Measurements from ENCODE around the gene DISC1.

Gene DISC1

DNA sequence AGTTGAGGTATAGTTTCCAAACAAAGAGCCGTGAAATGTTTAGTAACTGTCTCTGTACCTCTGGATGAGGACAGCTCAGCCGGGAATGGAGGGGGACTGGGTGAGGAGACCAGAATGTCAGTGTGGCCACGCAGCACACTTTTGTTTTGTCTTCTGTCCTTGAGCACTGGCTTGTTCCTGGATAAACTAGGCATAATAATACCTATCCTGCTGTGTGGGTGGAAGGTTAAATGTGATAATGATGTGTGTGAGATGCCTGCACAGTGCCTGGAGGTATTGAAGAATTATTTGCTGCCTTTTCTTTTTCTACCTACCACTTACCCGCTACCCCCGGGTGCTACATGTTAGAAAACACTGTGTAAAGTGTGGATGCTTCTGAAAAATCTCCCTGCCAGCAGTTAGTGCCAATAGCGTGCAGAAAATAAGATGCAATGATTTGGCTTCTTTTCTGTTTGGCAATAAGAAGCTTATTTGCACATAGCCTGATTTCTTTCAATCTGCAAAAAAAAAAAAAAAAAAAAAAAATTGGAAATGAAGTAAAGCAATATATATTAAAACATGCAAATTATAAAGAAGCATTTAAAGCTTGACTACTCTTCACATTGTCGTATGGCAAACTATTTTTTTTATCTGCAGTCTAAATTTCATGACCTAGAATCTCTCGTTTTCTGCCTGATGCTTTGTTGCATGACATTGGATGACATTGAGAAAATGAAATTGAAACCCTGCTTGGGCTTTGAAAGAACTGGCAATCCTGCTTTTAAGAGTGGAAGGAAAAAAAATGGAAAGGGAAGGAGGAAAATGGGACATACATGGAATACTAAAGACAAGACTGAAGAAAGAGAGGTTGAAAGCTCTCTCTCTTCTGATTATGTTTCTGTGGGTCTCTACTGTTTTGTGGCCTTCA, 89.5 kb downstream of the DISC1 start:
- FAIRE-seq = no peak
- DNase-seq (ENCODE audit: insufficient read length, low spot score) = no peak
- TF ChIP-seq, protein P1, sequence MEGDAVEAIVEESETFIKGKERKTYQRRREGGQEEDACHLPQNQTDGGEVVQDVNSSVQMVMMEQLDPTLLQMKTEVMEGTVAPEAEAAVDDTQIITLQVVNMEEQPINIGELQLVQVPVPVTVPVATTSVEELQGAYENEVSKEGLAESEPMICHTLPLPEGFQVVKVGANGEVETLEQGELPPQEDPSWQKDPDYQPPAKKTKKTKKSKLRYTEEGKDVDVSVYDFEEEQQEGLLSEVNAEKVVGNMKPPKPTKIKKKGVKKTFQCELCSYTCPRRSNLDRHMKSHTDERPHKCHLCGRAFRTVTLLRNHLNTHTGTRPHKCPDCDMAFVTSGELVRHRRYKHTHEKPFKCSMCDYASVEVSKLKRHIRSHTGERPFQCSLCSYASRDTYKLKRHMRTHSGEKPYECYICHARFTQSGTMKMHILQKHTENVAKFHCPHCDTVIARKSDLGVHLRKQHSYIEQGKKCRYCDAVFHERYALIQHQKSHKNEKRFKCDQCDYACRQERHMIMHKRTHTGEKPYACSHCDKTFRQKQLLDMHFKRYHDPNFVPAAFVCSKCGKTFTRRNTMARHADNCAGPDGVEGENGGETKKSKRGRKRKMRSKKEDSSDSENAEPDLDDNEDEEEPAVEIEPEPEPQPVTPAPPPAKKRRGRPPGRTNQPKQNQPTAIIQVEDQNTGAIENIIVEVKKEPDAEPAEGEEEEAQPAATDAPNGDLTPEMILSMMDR (IDR thresholded peaks at IDR 0.05; ENCODE audit: insufficient read depth, missing control alignments) = no peak

DNA sequence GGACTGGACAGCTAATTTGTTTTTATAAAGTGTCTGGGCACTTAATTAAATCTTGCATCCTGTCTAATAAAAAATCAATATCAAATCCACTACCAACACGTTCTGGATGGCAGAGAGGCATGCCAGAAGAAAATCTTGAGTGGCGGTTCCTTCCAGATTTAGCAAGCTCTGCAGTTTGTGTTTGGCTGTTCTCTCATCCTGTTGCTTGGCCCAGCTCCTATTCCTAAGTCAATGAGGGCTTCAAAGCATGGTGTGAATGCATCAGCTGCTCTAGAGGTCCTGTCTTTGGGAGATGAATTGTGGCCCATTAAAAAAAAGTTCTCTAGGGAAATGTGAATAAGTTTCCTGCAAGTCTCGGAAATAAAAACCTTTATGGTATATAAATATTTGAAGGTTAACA, 90.3 kb downstream of the DISC1 start:
- TF ChIP-seq, protein P1 (IDR thresholded peaks at IDR 0.05; ENCODE audit: insufficient read depth, missing control alignments) = no peak
- DNase-seq (ENCODE audit: insufficient read length, low spot score) = no peak
- no peak for FAIRE-seq

DNA sequence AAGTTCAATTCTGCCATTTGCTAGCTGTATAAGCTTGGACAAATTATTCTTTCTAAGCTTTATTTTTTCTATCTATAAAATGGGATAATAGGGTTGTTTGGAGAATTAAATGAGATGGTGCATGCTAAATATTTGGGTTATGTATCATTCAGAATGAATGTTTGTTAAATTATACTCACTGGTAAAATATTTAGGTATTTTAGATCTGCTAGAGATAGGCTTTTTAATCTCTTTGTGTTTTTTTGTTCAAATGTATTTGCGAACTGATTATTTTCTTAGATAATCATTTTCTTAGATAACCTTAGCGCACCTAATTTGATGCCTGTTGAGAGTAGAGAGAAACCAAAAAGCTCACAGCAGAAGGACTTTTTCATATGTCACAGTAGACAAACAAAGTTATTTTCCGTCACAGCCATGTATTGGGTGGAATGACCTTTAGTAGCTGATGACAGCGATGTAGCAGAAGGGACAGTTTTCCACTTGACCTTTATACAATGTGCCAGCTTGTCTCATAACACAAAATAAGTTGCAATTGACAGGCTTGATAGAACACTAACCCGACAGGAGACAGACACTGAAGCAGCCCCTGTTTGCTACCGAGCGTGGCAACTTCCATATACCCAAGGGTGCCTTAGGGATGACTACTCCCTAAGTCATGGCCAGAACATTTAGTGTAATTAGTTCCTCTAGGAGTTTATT, 93.0 kb downstream of the DISC1 start:
- TF ChIP-seq, protein P1 (IDR thresholded peaks at IDR 0.05; ENCODE audit: insufficient read depth, missing control alignments) = no peak
- FAIRE-seq (peak; percentile 25), DNase-seq (ENCODE audit: insufficient read length, low spot score) (no peak)

DNA sequence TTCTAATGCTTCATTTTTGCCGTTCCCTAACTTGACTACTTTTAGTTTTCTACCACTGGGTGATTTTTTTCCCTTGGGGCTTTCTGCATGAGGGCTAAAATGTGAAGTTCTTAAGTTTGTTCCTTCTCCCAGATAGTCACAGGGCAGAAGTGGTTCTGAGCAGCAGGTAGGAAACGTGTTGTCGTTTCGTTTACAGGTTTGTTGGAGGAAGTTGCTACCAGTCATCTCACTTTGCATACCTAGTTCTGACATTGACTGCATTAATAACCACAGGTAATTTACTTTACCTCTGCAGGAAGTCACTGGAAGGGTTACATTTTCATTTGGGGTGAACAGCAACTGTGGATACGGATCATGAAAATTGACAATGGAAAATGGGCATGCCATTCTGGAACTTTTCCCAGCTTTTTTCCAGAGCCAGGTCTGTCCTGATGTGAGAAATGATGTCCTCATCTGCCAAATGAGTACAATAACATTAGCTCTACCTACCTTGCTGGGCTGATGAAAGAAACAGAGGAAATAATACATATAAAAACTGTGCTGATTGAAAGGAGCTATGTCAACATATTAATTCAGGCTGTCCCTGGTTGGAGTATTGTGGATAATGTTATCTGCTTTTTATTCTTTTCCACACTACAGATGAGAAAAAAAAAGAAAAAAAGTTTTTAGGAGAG, 94.2 kb downstream of the DISC1 start:
- TF ChIP-seq, protein P1 (IDR thresholded peaks at IDR 0.05; ENCODE audit: insufficient read depth, missing control alignments) = no peak
- DNase-seq (ENCODE audit: insufficient read length, low spot score) (no peak), FAIRE-seq (no peak)

DNA sequence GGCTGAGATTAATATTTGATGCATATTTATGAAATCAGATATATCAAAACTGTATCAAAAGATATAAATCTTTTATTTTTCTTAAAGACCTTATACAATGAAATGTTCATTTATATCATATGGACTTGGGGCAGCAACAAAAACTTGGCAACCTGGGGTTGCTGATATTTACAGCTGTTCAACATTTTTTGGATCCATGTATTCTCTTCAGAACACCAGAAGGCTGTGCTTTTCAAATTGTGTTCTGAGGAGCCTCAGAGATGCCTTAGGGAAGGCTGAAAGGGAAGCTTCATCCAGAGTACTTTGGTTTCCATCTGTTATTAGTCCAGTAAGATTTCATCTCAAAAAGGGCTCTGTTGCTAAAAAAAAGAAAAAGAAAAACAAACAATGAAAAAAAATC, 94.8 kb downstream of the DISC1 start:
- FAIRE-seq = no peak
- no peak for DNase-seq (ENCODE audit: insufficient read length, low spot score)
- TF ChIP-seq, protein P1 (IDR thresholded peaks at IDR 0.05; ENCODE audit: insufficient read depth, missing control alignments) = no peak

DNA sequence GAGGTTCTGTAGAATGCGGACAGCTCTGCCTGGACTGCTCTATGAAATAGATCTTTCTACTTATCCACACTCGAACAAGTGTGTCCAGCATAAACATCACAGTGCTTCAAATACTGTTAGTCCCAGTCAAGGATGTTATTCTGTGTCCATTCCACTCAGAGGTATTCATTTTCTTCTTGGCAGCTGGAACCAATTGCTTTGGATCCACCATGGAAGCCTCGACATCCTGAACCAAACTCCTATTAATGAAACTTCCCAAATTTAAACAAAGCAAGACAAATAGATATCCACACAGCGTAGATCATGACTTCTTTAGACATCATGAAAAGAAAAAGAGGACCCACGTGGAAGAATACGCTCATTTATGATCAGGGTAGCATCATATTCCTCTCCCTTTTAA, 95.8 kb downstream of the DISC1 start:
- TF ChIP-seq, protein P1 (IDR thresholded peaks at IDR 0.05; ENCODE audit: insufficient read depth, missing control alignments) = no peak
- no peak for DNase-seq (ENCODE audit: insufficient read length, low spot score)
- FAIRE-seq = no peak

Measured in D721Med (cell line).